ENCODE results near the gene ACO1.

- TF ChIP-seq CTCF (IDR thresholded peaks at IDR 0.05) (no peak), EZH2 (IDR thresholded peaks at IDR 0.05) (no peak), EZH2phosphoT487 (IDR thresholded peaks at IDR 0.05) (no peak)
These were observed 40.2 kb downstream of the ACO1 start for GRCh38 chr9:32424616-32425015.
